HepG2 (cell line): ENCODE measurements around the gene KDM7A. TPM values are rescaled to one million over a fixed set of nuclear protein-coding genes. Genes with fewer than 3 reads are reported as not detected.
A peak's percentile ranks its signal among the peaks of the same experiment; 100 is the strongest.

Experiments used
- HCFC1 ChIP-seq: fragments of 150-350 bp; IDR thresholded peaks from 2 replicates; pipeline ENCODE4 v1.6.1; 2014; ENCODE audit warnings: low read depth, low read length
- HDAC1 ChIP-seq: sonication (generic); formaldehyde crosslinking; IDR thresholded peaks from 2 replicates; pipeline ENCODE4 v1.5.1; 2020; ENCODE audit warnings: mild to moderate bottlenecking, missing genetic modification reagents
- HNF4A ChIP-seq: sonication (generic); formaldehyde crosslinking; IDR thresholded peaks from 2 replicates; pipeline ENCODE4 v1.4.0; 2020; ENCODE audit warnings: missing genetic modification reagents
- MEF2D ChIP-seq: sonication (generic); formaldehyde crosslinking; IDR thresholded peaks from 2 replicates; pipeline ENCODE4 v1.5.1; 2020; ENCODE audit warnings: mild to moderate bottlenecking, missing genetic modification reagents
- NBN ChIP-seq: fragments of 450-650 bp; conservative IDR thresholded peaks from 2 replicates; pipeline ENCODE4 v1.6.1; 2017
- NFAT5 ChIP-seq: sonication (generic); formaldehyde crosslinking; IDR thresholded peaks from 2 replicates; pipeline ENCODE4 v1.4.0; 2020; ENCODE audit warnings: missing genetic modification reagents
- RELA ChIP-seq: sonication (generic); formaldehyde crosslinking; IDR thresholded peaks from 2 replicates; pipeline ENCODE4 v1.4.0; 2020; ENCODE audit warnings: missing genetic modification reagents
- RFX3 ChIP-seq: IDR thresholded peaks from 2 replicates; pipeline ENCODE4 v1.6.1; 2016; ENCODE audit warnings: missing biosample characterization, missing genetic modification reagents
- SETDB1 ChIP-seq: sonication (generic); formaldehyde crosslinking; IDR thresholded peaks from 2 replicates; pipeline ENCODE4 v1.5.1; 2020; ENCODE audit warnings: missing genetic modification reagents, mild to moderate bottlenecking, borderline replicate concordance
- SMAD9 ChIP-seq: sonication (generic); formaldehyde crosslinking; IDR thresholded peaks from 2 replicates; pipeline ENCODE4 v1.5.1; 2020; ENCODE audit warnings: mild to moderate bottlenecking, missing genetic modification reagents
- TBP ChIP-seq: sonication (generic); formaldehyde crosslinking; IDR thresholded peaks from 2 replicates; pipeline ENCODE4 v1.5.0; 2020; ENCODE audit warnings: missing genetic modification reagents
- ZBTB1 ChIP-seq: sonication (generic); formaldehyde crosslinking; IDR thresholded peaks from 2 replicates; pipeline ENCODE4 v1.4.0; 2020; ENCODE audit warnings: missing genetic modification reagents, borderline replicate concordance
- ZBTB42 ChIP-seq: sonication (generic); formaldehyde crosslinking; IDR thresholded peaks from 2 replicates; pipeline ENCODE4 v1.5.0; 2020; ENCODE audit warnings: mild to moderate bottlenecking, missing genetic modification reagents
- ZNF557 ChIP-seq: sonication (generic); formaldehyde crosslinking; IDR thresholded peaks from 2 replicates; pipeline ENCODE4 v1.4.0; 2020; ENCODE audit warnings: missing genetic modification reagents
- ZNF598 ChIP-seq: sonication (generic); formaldehyde crosslinking; IDR thresholded peaks from 2 replicates; pipeline ENCODE4 v1.5.1; 2020; ENCODE audit warnings: mild to moderate bottlenecking, missing genetic modification reagents, borderline replicate concordance
- ZNF710 ChIP-seq: sonication (generic); formaldehyde crosslinking; IDR thresholded peaks from 2 replicates; pipeline ENCODE4 v1.5.0; 2020; ENCODE audit warnings: mild to moderate bottlenecking, missing genetic modification reagents, borderline replicate concordance
- ZNF784 ChIP-seq: sonication (generic); formaldehyde crosslinking; IDR thresholded peaks from 2 replicates; pipeline ENCODE4 v1.5.1; 2020; ENCODE audit warnings: missing genetic modification reagents, mild to moderate bottlenecking, borderline replicate concordance
- ZNF788 ChIP-seq: sonication (generic); formaldehyde crosslinking; IDR thresholded peaks from 2 replicates; pipeline ENCODE4 v1.5.0; 2020; ENCODE audit warnings: mild to moderate bottlenecking, missing genetic modification reagents, borderline replicate concordance
- ZNF883 ChIP-seq: sonication (generic); formaldehyde crosslinking; IDR thresholded peaks from 2 replicates; pipeline ENCODE4 v1.5.1; 2020; ENCODE audit warnings: mild to moderate bottlenecking, missing genetic modification reagents; ENCODE audit errors: not compliant biosample characterization
- ZSCAN20 ChIP-seq: sonication (generic); formaldehyde crosslinking; IDR thresholded peaks from 2 replicates; pipeline ENCODE4 v1.4.0; 2020; ENCODE audit warnings: missing genetic modification reagents, mild to moderate bottlenecking, borderline replicate concordance
- polyA plus RNA-seq, 8 experiments: library from polyadenylated mRNA; depleted of rRNA in 3 of 8; stranded (reverse) in 7 of 8; unstranded in 1 of 8; fragments of >200 nt; fragmentation: Illumina TruSeq in 4 of 8; extraction: Trizol in 4 of 8; gene quantifications; 2 replicates each; pipeline versions ENCODE4 v1.2.1 to v1.2.3, GENCODE V29; 2011 to 2016; ENCODE audit warnings: low read depth in 4 of 8, missing spikeins in 1 of 8, mixed read lengths in 1 of 8; ENCODE audit not compliant: insufficient read depth in 1 of 8
- total RNA-seq, 5 experiments: library from RNA; depleted of rRNA; stranded (reverse); fragments of >200 nt; fragmentation: Illumina TruSeq; extraction: Trizol; gene quantifications; 2 replicates each; pipeline ENCODE4 v1.2.3, GENCODE V29; 2016; ENCODE audit warnings: low read depth in 1 of 5
- TF ChIP-seq, protein P1 (sequence below): sonication (generic); formaldehyde crosslinking; IDR thresholded peaks from 2 replicates; pipeline ENCODE4 v1.5.0; 2020; ENCODE audit warnings: missing genetic modification reagents
- TF ChIP-seq, protein P2 (sequence below): sonication (generic); formaldehyde crosslinking; IDR thresholded peaks from 2 replicates; pipeline ENCODE4 v1.4.0; 2020; ENCODE audit warnings: missing genetic modification reagents, borderline replicate concordance

KDM7A gene
- total and polyA plus RNA-seq, 2 of the 13 experiments (the other 11 are each of a cell fraction or from before 2014, with no cell fraction given) = 10.8 to 16.8 TPM

DNA sequence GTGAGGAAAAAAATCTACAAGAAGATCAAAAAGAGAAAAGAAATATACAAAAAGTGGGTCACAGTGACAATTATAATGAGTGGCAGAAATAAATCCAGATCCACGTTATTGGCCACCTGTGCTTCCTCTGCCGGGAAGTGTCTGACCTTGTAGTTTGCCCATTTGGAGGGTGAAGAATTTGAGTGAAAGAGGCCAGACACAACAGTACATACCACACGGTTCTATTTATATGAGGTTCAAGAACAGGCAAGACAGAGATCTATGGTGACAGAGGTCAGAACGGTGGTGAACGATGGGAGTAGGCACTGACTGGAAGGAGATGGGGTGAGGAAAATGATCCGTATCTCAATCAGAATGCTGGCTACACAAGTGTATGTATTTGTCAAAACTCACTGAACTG is 131.1 kb downstream of the KDM7A start (continued):
- TF ChIP-seq NFAT5 (CRISPR knock-in tag) (no peak), TBP (CRISPR knock-in tag) (no peak), HNF4A (CRISPR knock-in tag) (peak; percentile 57; the same call in 1 of the 2 replicates), MEF2D (0 out of 2 replicates have a peak, but pooled peaks have one; percentile 21), ZNF557 (no peak), ZNF598 (CRISPR knock-in tag) (no peak), ZBTB42 (CRISPR knock-in tag) (no peak), ZSCAN20 (CRISPR knock-in tag) (no peak), ZNF784 (CRISPR knock-in tag) (no peak), SETDB1 (no peak), HDAC1 (CRISPR knock-in tag) (no peak), RFX3 (no peak), HCFC1 (no peak), NBN (no peak), RELA (CRISPR knock-in tag) (no peak), ZNF710 (CRISPR knock-in tag) (no peak), ZBTB1 (CRISPR knock-in tag) (no peak), ZNF788 (CRISPR knock-in tag) (no peak), SMAD9 (CRISPR knock-in tag) (no peak), ZNF883 (CRISPR knock-in tag) (no peak)
- TF ChIP-seq, protein P1, sequence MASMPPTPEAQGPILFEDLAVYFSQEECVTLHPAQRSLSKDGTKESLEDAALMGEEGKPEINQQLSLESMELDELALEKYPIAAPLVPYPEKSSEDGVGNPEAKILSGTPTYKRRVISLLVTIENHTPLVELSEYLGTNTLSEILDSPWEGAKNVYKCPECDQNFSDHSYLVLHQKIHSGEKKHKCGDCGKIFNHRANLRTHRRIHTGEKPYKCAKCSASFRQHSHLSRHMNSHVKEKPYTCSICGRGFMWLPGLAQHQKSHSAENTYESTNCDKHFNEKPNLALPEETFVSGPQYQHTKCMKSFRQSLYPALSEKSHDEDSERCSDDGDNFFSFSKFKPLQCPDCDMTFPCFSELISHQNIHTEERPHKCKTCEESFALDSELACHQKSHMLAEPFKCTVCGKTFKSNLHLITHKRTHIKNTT (CRISPR knock-in tag) = no peak
- TF ChIP-seq, protein P2, sequence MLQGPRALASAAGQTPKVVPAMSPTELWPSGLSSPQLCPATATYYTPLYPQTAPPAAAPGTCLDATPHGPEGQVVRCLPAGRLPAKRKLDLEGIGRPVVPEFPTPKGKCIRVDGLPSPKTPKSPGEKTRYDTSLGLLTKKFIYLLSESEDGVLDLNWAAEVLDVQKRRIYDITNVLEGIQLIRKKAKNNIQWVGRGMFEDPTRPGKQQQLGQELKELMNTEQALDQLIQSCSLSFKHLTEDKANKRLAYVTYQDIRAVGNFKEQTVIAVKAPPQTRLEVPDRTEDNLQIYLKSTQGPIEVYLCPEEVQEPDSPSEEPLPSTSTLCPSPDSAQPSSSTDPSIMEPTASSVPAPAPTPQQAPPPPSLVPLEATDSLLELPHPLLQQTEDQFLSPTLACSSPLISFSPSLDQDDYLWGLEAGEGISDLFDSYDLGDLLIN (CRISPR knock-in tag) = no peak
